Loucy (cell line): Measurements from ENCODE around the gene NDST1.

Experiments
- H2AFZ ChIP-seq: fragments of 200-600 bp; sonication (generic); 2 replicates; pipeline ENCODE4 v1.6.0; 2016; ENCODE audit warnings: antibody characterized with exemption, mild to moderate bottlenecking, low read length, moderate library complexity
- H3F3A ChIP-seq: fragments of 200-600 bp; 2 replicates; pipeline ENCODE4 v1.6.0; 2016; ENCODE audit warnings: antibody characterized with exemption, low read depth, mild to moderate bottlenecking
- H3K27me3 ChIP-seq: fragments of 200-600 bp; sonication (generic); 2 replicates; pipeline ENCODE4 v1.6.1; 2014; ENCODE audit warnings: low read length, mild to moderate bottlenecking; ENCODE audit not compliant: insufficient read depth, poor library complexity, severe bottlenecking
- H3K36me3 ChIP-seq: fragments of 200-600 bp; sonication (generic); 2 replicates; pipeline ENCODE4 v1.6.1; 2016; ENCODE audit warnings: low read length; ENCODE audit not compliant: insufficient read depth
- H3K4me1 ChIP-seq: fragments of 200-600 bp; sonication (generic); 2 replicates; pipeline ENCODE4 v1.5.1; 2014; ENCODE audit warnings: low read length, mild to moderate bottlenecking; ENCODE audit not compliant: insufficient read depth, poor library complexity, severe bottlenecking
- H3K4me2 ChIP-seq: fragments of 200-600 bp; sonication (generic); 2 replicates; pipeline ENCODE4 v1.6.0; 2014; ENCODE audit warnings: antibody characterized with exemption, low read length, low read depth, mild to moderate bottlenecking; ENCODE audit not compliant: poor library complexity, severe bottlenecking
- H3K4me3 ChIP-seq: fragments of 200-600 bp; sonication (generic); 2 replicates; pipeline ENCODE4 v1.5.1; 2014; ENCODE audit warnings: low read length, mild to moderate bottlenecking, mixed read lengths; ENCODE audit not compliant: poor library complexity, severe bottlenecking
- H3K79me2 ChIP-seq: fragments of 200-600 bp; sonication (generic); 2 replicates; pipeline ENCODE4 v1.6.1; 2014; ENCODE audit warnings: low read length; ENCODE audit not compliant: insufficient read depth
- H3K9ac ChIP-seq: fragments of 200-600 bp; sonication (generic); 2 replicates; pipeline ENCODE4 v1.6.0; 2014; ENCODE audit warnings: mild to moderate bottlenecking, low read depth, low read length, moderate library complexity; ENCODE audit not compliant: poor library complexity, severe bottlenecking
- H3K9me2 ChIP-seq: fragments of 200-600 bp; sonication (generic); replicated peaks from 2 replicates; pipeline ENCODE4 v1.6.1; 2016; ENCODE audit warnings: low read depth, low read length, mixed read lengths
- H3K9me3 ChIP-seq: fragments of 200-600 bp; sonication (generic); 2 replicates; pipeline ENCODE4 v1.6.1; 2014; ENCODE audit warnings: mild to moderate bottlenecking, antibody characterized with exemption, low read length, low read depth; ENCODE audit not compliant: insufficient read depth
- H4K20me1 ChIP-seq: fragments of 200-600 bp; sonication (generic); 2 replicates; pipeline ENCODE4 v1.6.0; 2014; ENCODE audit warnings: antibody characterized with exemption, low read length, mild to moderate bottlenecking; ENCODE audit not compliant: insufficient read depth, poor library complexity, severe bottlenecking
- CTCF ChIP-seq: fragments of 200-600 bp; sonication (generic); conservative IDR thresholded peaks from 2 replicates; pipeline ENCODE4 v1.5.1; 2014; ENCODE audit warnings: mild to moderate bottlenecking, antibody characterized with exemption, low read length
- EZH2phosphoT487 ChIP-seq: fragments of 200-600 bp; IDR thresholded peaks from 2 replicates; pipeline ENCODE4 v1.6.1; 2018; ENCODE audit warnings: antibody characterized with exemption, mild to moderate bottlenecking, moderate library complexity, borderline replicate concordance

Gene NDST1

GRCh38 chr5:150498971-150499370 is 9.0 kb upstream of the NDST1 start:
- no peaks in the 10 kb centered on the region for H4K20me1 ChIP-seq
- no peaks in the 10 kb centered on the region for H3K27me3 ChIP-seq
- no peaks in the 10 kb centered on the region for H3K9me3 ChIP-seq
- H3F3A ChIP-seq: no peaks in the 10 kb centered on the region
- H3K9ac ChIP-seq: no peak overlapping the region
- no peaks in the 10 kb centered on the region for H3K79me2 ChIP-seq
- no peak for TF ChIP-seq CTCF
- TF ChIP-seq EZH2phosphoT487: no peak
- H3K4me3 ChIP-seq: no peak overlapping the region
- H3K9me2 ChIP-seq: no peaks in the 10 kb centered on the region
- H3K36me3 ChIP-seq: no peaks in the 10 kb centered on the region
- H3K4me1 ChIP-seq: no peaks in the 10 kb centered on the region
- H3K4me2 ChIP-seq: no peak overlapping the region
- no peak overlapping the region for H2AFZ ChIP-seq

GRCh38 chr5:150499437-150499956 is 8.4 kb upstream of the NDST1 start:
- H3K27me3 ChIP-seq: no peaks in the 10 kb centered on the region
- no peaks in the 10 kb centered on the region for H3K4me1 ChIP-seq
- no peak overlapping the region for H2AFZ ChIP-seq
- TF ChIP-seq CTCF (no peak), EZH2phosphoT487 (no peak)
- H3K79me2 ChIP-seq: no peaks in the 10 kb centered on the region
- H3K9ac ChIP-seq: no peak overlapping the region
- H4K20me1 ChIP-seq: no peaks in the 10 kb centered on the region
- no peaks in the 10 kb centered on the region for H3K9me3 ChIP-seq
- no peaks in the 10 kb centered on the region for H3F3A ChIP-seq
- no peaks in the 10 kb centered on the region for H3K36me3 ChIP-seq
- H3K4me3 ChIP-seq: no peak overlapping the region
- no peaks in the 10 kb centered on the region for H3K9me2 ChIP-seq
- no peak overlapping the region for H3K4me2 ChIP-seq

- Histone ChIP-seq H2AFZ (no peak overlapping the region), H4K20me1 (no peaks in the 10 kb centered on the region), H3K4me1 (no peaks in the 10 kb centered on the region), H3K4me2 (no peak overlapping the region), H3K79me2 (no peaks in the 10 kb centered on the region), H3K4me3 (no peak overlapping the region), H3F3A (no peaks in the 10 kb centered on the region), H3K9me2 (no peaks in the 10 kb centered on the region), H3K9me3 (no peaks in the 10 kb centered on the region), H3K9ac (no peak overlapping the region), H3K36me3 (no peaks in the 10 kb centered on the region), H3K27me3 (no peaks in the 10 kb centered on the region)
- TF ChIP-seq EZH2phosphoT487: no peak
- TF ChIP-seq CTCF: no peak
Measured at GRCh38 chr5:150500328-150500841, 7.5 kb upstream of the NDST1 start.
